Suppressor macrophage treated with lipopolysaccharide for 4 hours (primary cell): Measurements from ENCODE around the gene ZNF282.

Experiments used
- DNase-seq: peaks from one replicate; pipeline ENCODE4 v3.0.0-alpha.2; 2020

ZNF282 gene

GRCh38 chr7:149194799-149195179 is 557 bp upstream of the ZNF282 start:
- no peak for DNase-seq

- DNase-seq = peak; percentile 2
Observed at GRCh38 chr7:149196151-149196704, 882 bp downstream of the ZNF282 start.

GRCh38 chr7:149196705-149197171 is 1.4 kb downstream of the ZNF282 start:
- peak; percentile 2 for DNase-seq

GRCh38 chr7:149197675-149198074 is 2.3 kb downstream of the ZNF282 start:
- DNase-seq = no peak

GRCh38 chr7:149198161-149198816 is 2.9 kb downstream of the ZNF282 start:
- DNase-seq = no peak

GRCh38 chr7:149199234-149199995 is 4.1 kb downstream of the ZNF282 start:
- no peak for DNase-seq

GRCh38 chr7:149202831-149203231 is 7.5 kb downstream of the ZNF282 start:
- no peak for DNase-seq

GRCh38 chr7:149205690-149206381 is 10.5 kb downstream of the ZNF282 start:
- DNase-seq = no peak

GRCh38 chr7:149207324-149208035 is 12.1 kb downstream of the ZNF282 start:
- no peak for DNase-seq

GRCh38 chr7:149209518-149210269 is 14.3 kb downstream of the ZNF282 start:
- peak; percentile 52 for DNase-seq

- no peak for DNase-seq
Observed at GRCh38 chr7:149210551-149210950, 15.2 kb downstream of the ZNF282 start.

GRCh38 chr7:149214020-149214720 is 18.8 kb downstream of the ZNF282 start:
- no peak for DNase-seq

GRCh38 chr7:149216402-149216801 is 21.1 kb downstream of the ZNF282 start:
- no peak for DNase-seq

- DNase-seq = no peak
Observed at GRCh38 chr7:149217570-149217969, 22.2 kb downstream of the ZNF282 start.

GRCh38 chr7:149218469-149219420 is 23.4 kb downstream of the ZNF282 start:
- DNase-seq = no peak

- no peak for DNase-seq
Observed at GRCh38 chr7:149220534-149220933, 25.2 kb downstream of the ZNF282 start.

GRCh38 chr7:149223176-149223575 is 27.8 kb downstream of the ZNF282 start:
- DNase-seq = no peak

- DNase-seq = no peak
Observed at GRCh38 chr7:149223761-149224160, 28.4 kb downstream of the ZNF282 start.

GRCh38 chr7:149224352-149224751 is 29.0 kb downstream of the ZNF282 start:
- DNase-seq = no peak

- no peak for DNase-seq
Observed at GRCh38 chr7:149225106-149225505, 29.8 kb downstream of the ZNF282 start.
